A549 (cell line): ENCODE data around the gene MS4A6E. TPM values are rescaled to one million over a fixed set of nuclear protein-coding genes. Genes with fewer than 3 reads are reported as not detected.

ENCODE experiments used
- ATAC-seq, 2 experiments: fragments of 200-7000 bp in 1 of 2; fragments of >200 bp in 1 of 2; cut with Nextera tagmentation in 1 of 2; cut with Tn5 transposase in 1 of 2; 3 replicates each; pipeline versions ENCODE4 v1.8.0 to v1.9.1; 2018 to 2020; ENCODE audit warnings: mild to moderate bottlenecking in 1 of 2, moderate library complexity in 1 of 2
- CTCF ChIA-PET: fragments of 300-600 bp; sonication (Branson Sonifier 250); formaldehyde crosslinking; extraction: SDS; loops from one replicate; lab custom pipeline; 2021; ENCODE audit warnings: antibody characterized with exemption, inconsistent platforms; lab: Yijun Ruan, JAX
- POLR2A ChIA-PET: fragments of 350-600 bp; formaldehyde crosslinking; extraction: SDS; loops from one replicate; lab custom pipeline; 2021; ENCODE audit warnings: antibody characterized with exemption, inconsistent platforms; lab: Yijun Ruan, JAX
- DNase-seq, 2 experiments: peaks; one replicate each; pipeline versions ENCODE4 v3.0.0 to v3.0.0-alpha.2; 2011 to 2016; ENCODE audit warnings: low read depth in 1 of 2, low spot score in 1 of 2
- FAIRE-seq: peaks from 2 replicates; lab custom pipeline; 2011; peaks lifted over from hg19 to GRCh38; lab: Jason Lieb, UNC
- H3K27ac ChIP-seq, 2 experiments: fragments of >200 bp; sonication (Bioruptor Twin); formaldehyde crosslinking; 3 replicates each; pipeline ENCODE4 v1.5.1; 2016 to 2017
- H3K4me1 ChIP-seq: fragments of >200 bp; sonication (Bioruptor Twin); formaldehyde crosslinking; 3 replicates; pipeline ENCODE4 v1.6.1; 2016
- H3K4me2 ChIP-seq: fragments of >200 bp; sonication (Bioruptor Twin); formaldehyde crosslinking; 3 replicates; pipeline ENCODE4 v1.6.1; 2016
- H3K4me3 ChIP-seq: fragments of >200 bp; sonication (Bioruptor Twin); formaldehyde crosslinking; 3 replicates; pipeline ENCODE4 v1.5.1; 2016
- H3K9me3 ChIP-seq: fragments of >200 bp; sonication (Bioruptor Twin); formaldehyde crosslinking; 3 replicates; pipeline ENCODE4 v1.6.1; 2016
- ATOH8 ChIP-seq: fragments of 250-450 bp; sonication (Bioruptor Pico); IDR thresholded peaks from 2 replicates; pipeline ENCODE4 v1.5.0; 2020; ENCODE audit warnings: low read depth, mild to moderate bottlenecking, moderate library complexity
- BCL3 ChIP-seq: fragments of >200 bp; sonication (Bioruptor Twin); formaldehyde crosslinking; IDR thresholded peaks from 3 replicates; pipeline ENCODE4 v1.6.1; 2016
- CBX8 ChIP-seq: fragments of 200-600 bp; sonication (generic); IDR thresholded peaks from 2 replicates; pipeline ENCODE4 v1.6.1; 2016
- CTCF ChIP-seq: fragments of >200 bp; sonication (Bioruptor Twin); formaldehyde crosslinking; IDR thresholded peaks from 3 replicates; pipeline ENCODE4 v1.5.1; 2016
- HOXB13 ChIP-seq: fragments of 250-450 bp; sonication (Bioruptor Pico); IDR thresholded peaks from 2 replicates; pipeline ENCODE4 v1.5.0; 2020; ENCODE audit warnings: low read depth, mild to moderate bottlenecking, moderate library complexity
- MAFK ChIP-seq: fragments of 450-650 bp; IDR thresholded peaks from 2 replicates; pipeline ENCODE4 v1.6.1; 2014; ENCODE audit not compliant: partially characterized antibody
- RAD21 ChIP-seq, 2 experiments: fragments of >200 bp in 1 of 2; sonication (Bioruptor Twin) in 1 of 2; formaldehyde crosslinking in 1 of 2; IDR thresholded peaks in 1 of 2; conservative IDR thresholded peaks in 1 of 2; 2 replicates in 1 of 2; 3 replicates in 1 of 2; pipeline ENCODE4 v1.6.1; 2012 to 2018; ENCODE audit warnings: inconsistent platforms in 1 of 2
- SMC3 ChIP-seq: fragments of >200 bp; sonication (Bioruptor Twin); formaldehyde crosslinking; IDR thresholded peaks from 3 replicates; pipeline ENCODE4 v1.6.1; 2018; ENCODE audit warnings: inconsistent platforms
- TFCP2L1 ChIP-seq: fragments of 250-450 bp; sonication (Bioruptor Pico); IDR thresholded peaks from 2 replicates; pipeline ENCODE4 v1.5.0; 2021; ENCODE audit warnings: mild to moderate bottlenecking
- TP53 ChIP-seq: fragments of 250-450 bp; sonication (Bioruptor Pico); IDR thresholded peaks from 2 replicates; pipeline ENCODE4 v1.5.0; 2021; ENCODE audit warnings: mild to moderate bottlenecking, moderate library complexity
- ZFP36 ChIP-seq: fragments of 450-650 bp; IDR thresholded peaks from 2 replicates; pipeline ENCODE4 v1.6.1; 2014; ENCODE audit warnings: borderline replicate concordance; ENCODE audit not compliant: partially characterized antibody
- ZNF302 ChIP-seq: fragments of 250-450 bp; sonication (Bioruptor Pico); IDR thresholded peaks from 2 replicates; pipeline ENCODE4 v1.9.0; 2021; ENCODE audit warnings: inconsistent platforms, mild to moderate bottlenecking, moderate library complexity
- WGBS: methylation state at CpG from one replicate; pipeline ENCODE4 v1.1.6; 2017; ENCODE audit errors: missing lambda C conversion rate; 5-methylcytosine and 5-hydroxymethylcytosine counted together
- polyA plus RNA-seq, 4 experiments: library from polyadenylated mRNA; depleted of rRNA in 3 of 4; stranded (reverse); fragments of >200 nt; fragmentation: RNase III in 1 of 4; extraction: RNeasy Plus Mini Kit Qiagen cat#74134 plus additional on column Dnase treatment in 1 of 4; gene quantifications; 2 replicates in 3 of 4; 3 replicates in 1 of 4; pipeline ENCODE4 v1.2.3, GENCODE V29; 2011 to 2017
- TF ChIP-seq, protein P1 (sequence below): fragments of 250-450 bp; sonication (Bioruptor Pico); IDR thresholded peaks from 2 replicates; pipeline ENCODE4 v1.5.0; 2021; ENCODE audit warnings: mild to moderate bottlenecking, moderate library complexity, borderline replicate concordance

MS4A6E gene
- polyA plus RNA-seq, 2 of the 4 experiments (the other 2 are of a cell fraction), result not detected

DNA sequence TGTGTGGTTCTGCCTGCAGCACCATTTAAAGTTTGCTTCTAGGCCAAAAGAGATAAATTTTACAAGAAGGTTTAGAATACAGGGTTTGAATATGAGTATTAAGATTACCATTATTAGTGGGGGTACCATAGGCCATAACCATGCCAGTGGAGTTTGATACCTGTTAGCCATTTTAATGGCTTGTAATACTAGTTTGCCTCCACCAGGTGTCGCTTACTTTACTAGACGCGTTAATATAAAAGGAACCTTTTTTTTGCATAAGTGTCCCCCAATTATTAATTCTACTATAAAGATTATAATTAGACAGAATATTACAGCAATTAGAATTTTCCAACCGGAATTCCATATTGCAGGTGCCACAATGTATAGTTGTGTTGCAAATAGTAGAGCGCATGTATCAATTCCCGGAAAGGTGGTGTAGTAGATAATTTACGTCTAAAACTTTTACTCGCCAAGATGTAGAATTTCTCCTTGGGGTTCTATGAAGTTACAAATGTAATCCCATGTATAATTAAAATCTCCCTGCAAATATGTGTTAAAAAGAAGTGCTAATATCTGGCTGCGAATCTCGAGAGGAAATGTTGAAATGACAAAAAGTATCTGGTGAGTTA is 16.1 kb downstream of the MS4A6E start:
- ATAC-seq, result peak in 1 of 2 experiments; percentile 60; a peak in 1 of 6 replicates
- CTCF ChIA-PET, result interaction anchor here (0.8 to 3.3 kb wide), 5 partner anchors 10 to 252 kb away, joined by 3 to 18 read pairs (median 3); no protein-coding TSS in a partner anchor

GRCh38 chr11:60344146-60344545 is 17.1 kb downstream of the MS4A6E start:
- 62% methylated on average over 2 of the region's 2 CpGs for WGBS
- POLR2A ChIA-PET, result no interaction called here
- FAIRE-seq (no peak), DNase-seq (no peak), ATAC-seq (no peak)
- H3K4me1 ChIP-seq, result no peaks in the 10 kb centered on the region
- no peak overlapping the region for H3K4me3 ChIP-seq
- no peaks in the 10 kb centered on the region for H3K9me3 ChIP-seq
- no peak overlapping the region for H3K4me2 ChIP-seq
- TF ChIP-seq TP53 (CRISPR knock-in tag) (no peak), MAFK (no peak)
- TF ChIP-seq, protein P1, sequence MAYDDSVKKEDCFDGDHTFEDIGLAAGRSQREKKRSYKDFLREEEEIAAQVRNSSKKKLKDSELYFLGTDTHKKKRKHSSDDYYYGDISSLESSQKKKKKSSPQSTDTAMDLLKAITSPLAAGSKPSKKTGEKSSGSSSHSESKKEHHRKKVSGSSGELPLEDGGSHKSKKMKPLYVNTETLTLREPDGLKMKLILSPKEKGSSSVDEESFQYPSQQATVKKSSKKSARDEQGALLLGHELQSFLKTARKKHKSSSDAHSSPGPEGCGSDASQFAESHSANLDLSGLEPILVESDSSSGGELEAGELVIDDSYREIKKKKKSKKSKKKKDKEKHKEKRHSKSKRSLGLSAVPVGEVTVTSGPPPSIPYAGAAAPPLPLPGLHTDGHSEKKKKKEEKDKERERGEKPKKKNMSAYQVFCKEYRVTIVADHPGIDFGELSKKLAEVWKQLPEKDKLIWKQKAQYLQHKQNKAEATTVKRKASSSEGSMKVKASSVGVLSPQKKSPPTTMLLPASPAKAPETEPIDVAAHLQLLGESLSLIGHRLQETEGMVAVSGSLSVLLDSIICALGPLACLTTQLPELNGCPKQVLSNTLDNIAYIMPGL (CRISPR knock-in tag), result no peak
- TF ChIP-seq, all 56 proteins: peak for 0
- H3K27ac ChIP-seq, result no peak overlapping the region
- CTCF ChIA-PET, result interaction anchor here (0.6 to 3.3 kb wide), 5 partner anchors 20 to 798 kb away, joined by 3 to 18 read pairs (median 3); partner anchors contain the start of gene MS4A15

More for the DNA sequence above, 16.1 kb downstream of the MS4A6E start:
- H3K4me2 ChIP-seq, result no peak overlapping the region
- POLR2A ChIA-PET, result no interaction called here
- TF ChIP-seq SMC3 (0 out of 3 replicates have a peak, but pooled peaks have one; percentile 10), CTCF (peak; percentile 45), HOXB13 (CRISPR knock-in tag) (no peak), ZFP36 (no peak)
- FAIRE-seq (no peak), DNase-seq (peak; percentile 10 to 29)
- WGBS, result 46% methylated on average over 10 of the region's 10 CpGs
- no peaks in the 10 kb centered on the region for H3K4me1 ChIP-seq
- no peaks in the 10 kb centered on the region for H3K9me3 ChIP-seq
- H3K4me3 ChIP-seq, result no peak overlapping the region
- H3K27ac ChIP-seq, result no peak overlapping the region

GRCh38 chr11:60345489-60345888 is 18.4 kb downstream of the MS4A6E start:
- H3K4me3 ChIP-seq, result no peak overlapping the region
- CTCF ChIA-PET, result interaction anchor here (0.7 to 3.3 kb wide), 4 partner anchors 9 to 411 kb away, joined by 3 to 18 read pairs (median 4); partner anchors contain the start of gene MS4A15
- no peaks in the 10 kb centered on the region for H3K9me3 ChIP-seq
- H3K4me2 ChIP-seq, result no peak overlapping the region
- peak in 1 of 2 experiments; percentile 6 for DNase-seq
- no peak overlapping the region for H3K27ac ChIP-seq
- FAIRE-seq, result no peak
- TF ChIP-seq SMC3, result no peak
- TF ChIP-seq BCL3, result no peak
- TF ChIP-seq CBX8, result no peak
- TF ChIP-seq ZNF302, result no peak
- TF ChIP-seq TFCP2L1, result no peak
- TF ChIP-seq RAD21 (conservative IDR thresholded peaks at IDR 0.05 in 1 of 2, IDR thresholded peaks at IDR 0.05 in 1 of 2), result no peak
- TF ChIP-seq ATOH8, result no peak
- TF ChIP-seq, protein P1 (CRISPR knock-in tag), result no peak
- no peak for TF ChIP-seq CTCF
- POLR2A ChIA-PET, result no interaction called here
- no peaks in the 10 kb centered on the region for H3K4me1 ChIP-seq
- peak in 1 of 2 experiments; percentile 51; a peak in 1 of 6 replicates for ATAC-seq
